HepG2 (cell line): ENCODE data around the gene NR2C1. TPM values are rescaled to one million over a fixed set of nuclear protein-coding genes. Genes with fewer than 3 reads are reported as not detected.
A peak's percentile ranks its signal among the peaks of the same experiment; 100 is the strongest.

Experiments used
- ATAC-seq: fragments of 200-7000 bp; cut with Tn5 transposase; 3 replicates; pipeline ENCODE4 v1.9.1; 2020; ENCODE audit warnings: mild to moderate bottlenecking, moderate library complexity
- BruUV-seq: library from RNA; stranded (reverse); fragments of 400-500 nt; replicated peaks from 2 replicates; lab custom pipeline; 2021; lab: Mats Ljungman, UMichigan
- CTCF ChIA-PET: fragments of 300-600 bp; formaldehyde crosslinking; extraction: SDS; loops from one replicate; lab custom pipeline; 2021; ENCODE audit warnings: low total read pairs, inconsistent platforms, low intra/inter-chr PET ratio; lab: Yijun Ruan, JAX
- POLR2A ChIA-PET: fragments of 350-600 bp; sonication (Branson Sonifier 250); formaldehyde crosslinking; loops from one replicate; lab custom pipeline; 2020; ENCODE audit warnings: antibody characterized with exemption, inconsistent platforms; lab: Yijun Ruan, JAX
- DNase-seq: peaks from one replicate; pipeline ENCODE4 v3.0.0-alpha.2; 2015; ENCODE audit warnings: low spot score
- FAIRE-seq: peaks from 3 replicates; lab custom pipeline; 2011; peaks lifted over from hg19 to GRCh38; lab: Jason Lieb, UNC
- H2AFZ ChIP-seq: one replicate; pipeline ENCODE4 v1.6.1; 2011; ENCODE audit warnings: low read length, inconsistent platforms
- H3K27ac ChIP-seq: fragments of 300-600 bp; 3 replicates; pipeline ENCODE4 v1.8.0; 2011; ENCODE audit warnings: mixed run types, mild to moderate bottlenecking, mixed read lengths, low read length, inconsistent platforms; ENCODE audit not compliant: insufficient read depth; ENCODE audit errors: extremely low read length
- H3K27me3 ChIP-seq, 2 experiments: fragments of 200-600 bp in 1 of 2; 2 replicates in 1 of 2; 3 replicates in 1 of 2; pipeline versions ENCODE4 v1.6.0 to v1.8.0; 2011; ENCODE audit warnings: low read length in 2 of 2, mild to moderate bottlenecking in 2 of 2, moderate library complexity in 2 of 2, inconsistent platforms in 1 of 2; ENCODE audit not compliant: insufficient read depth in 2 of 2, control insufficient read depth in 1 of 2
- H3K36me3 ChIP-seq, 2 experiments: fragments of 200-600 bp in 1 of 2; replicated peaks in 1 of 2; 2 replicates in 1 of 2; 3 replicates in 1 of 2; pipeline versions ENCODE4 v1.5.1 to v1.8.0; 2011; ENCODE audit warnings: low read length in 2 of 2, inconsistent platforms in 1 of 2; ENCODE audit not compliant: insufficient read depth in 2 of 2, control insufficient read depth in 1 of 2
- H3K4me1 ChIP-seq: 2 replicates; pipeline ENCODE4 v1.5.1; 2012; ENCODE audit warnings: low read length, inconsistent platforms; ENCODE audit not compliant: insufficient read depth
- H3K4me2 ChIP-seq: 2 replicates; pipeline ENCODE4 v1.6.0; 2011; ENCODE audit warnings: low read depth, low read length, inconsistent platforms
- H3K4me3 ChIP-seq, 3 experiments: fragments of 200-600 bp in 1 of 3; sonication (generic), shearing (Covaris generic) in 1 of 3; replicated peaks in 1 of 3; 2 replicates each; pipeline ENCODE4 v1.5.1; 2011 to 2016; ENCODE audit warnings: low read length in 3 of 3, inconsistent platforms in 2 of 3, low read depth in 2 of 3, mild to moderate bottlenecking in 2 of 3, control low read depth in 1 of 3, mixed read lengths in 1 of 3; ENCODE audit not compliant: insufficient read depth in 1 of 3
- H3K79me2 ChIP-seq: one replicate; pipeline ENCODE4 v1.6.1; 2011; ENCODE audit warnings: low read length, inconsistent platforms; ENCODE audit not compliant: insufficient read depth
- H3K9ac ChIP-seq: 2 replicates; pipeline ENCODE4 v1.6.0; 2011; ENCODE audit warnings: mild to moderate bottlenecking, low read depth, low read length, inconsistent platforms; ENCODE audit not compliant: insufficient read depth
- H3K9me3 ChIP-seq: 2 replicates; pipeline ENCODE4 v1.5.1; 2012; ENCODE audit warnings: mild to moderate bottlenecking, low read length
- H4K20me1 ChIP-seq: 2 replicates; pipeline ENCODE4 v1.6.0; 2011; ENCODE audit warnings: inconsistent platforms, mild to moderate bottlenecking, low read length, moderate library complexity; ENCODE audit not compliant: insufficient read depth
- ATF7 ChIP-seq, 2 experiments: fragments of 450-650 bp in 1 of 2; sonication (generic) in 1 of 2; formaldehyde crosslinking in 1 of 2; IDR thresholded peaks; 2 replicates each; pipeline versions ENCODE4 v1.4.0 to v1.6.1; 2016 to 2020; ENCODE audit warnings: antibody characterized with exemption in 1 of 2, mild to moderate bottlenecking in 1 of 2, missing genetic modification reagents in 1 of 2
- ATRX ChIP-seq: sonication (generic); formaldehyde crosslinking; IDR thresholded peaks from 2 replicates; pipeline ENCODE4 v1.4.0; 2020; ENCODE audit warnings: missing genetic modification reagents, borderline replicate concordance
- CREB1 ChIP-seq, 2 experiments: fragments of 450-650 bp in 1 of 2; IDR thresholded peaks; 2 replicates each; pipeline ENCODE4 v1.6.1; 2016 to 2017; ENCODE audit warnings: control low read depth in 1 of 2, mild to moderate bottlenecking in 1 of 2, missing compliant biosample characterization in 1 of 2, missing genetic modification characterization in 1 of 2
- MEF2D ChIP-seq: sonication (generic); formaldehyde crosslinking; IDR thresholded peaks from 2 replicates; pipeline ENCODE4 v1.5.1; 2020; ENCODE audit warnings: mild to moderate bottlenecking, missing genetic modification reagents
- NFIC ChIP-seq: IDR thresholded peaks from 2 replicates; pipeline ENCODE4 v1.6.1; 2012; ENCODE audit warnings: mild to moderate bottlenecking, low read length, inconsistent platforms
- PAWR ChIP-seq: sonication (generic); formaldehyde crosslinking; IDR thresholded peaks from 2 replicates; pipeline ENCODE4 v1.4.0; 2020; ENCODE audit warnings: missing genetic modification reagents, mild to moderate bottlenecking, borderline replicate concordance
- TBP ChIP-seq: sonication (generic); formaldehyde crosslinking; IDR thresholded peaks from 2 replicates; pipeline ENCODE4 v1.5.0; 2020; ENCODE audit warnings: missing genetic modification reagents
- TMF1 ChIP-seq: sonication (generic); formaldehyde crosslinking; IDR thresholded peaks from 2 replicates; pipeline ENCODE4 v1.8.1; 2022; ENCODE audit warnings: low read depth, missing genetic modification reagents
- ZEB1 ChIP-seq: IDR thresholded peaks from 2 replicates; pipeline ENCODE4 v1.6.1; 2012; ENCODE audit warnings: mild to moderate bottlenecking, low read depth, inconsistent platforms; ENCODE audit not compliant: insufficient replicate concordance
- ZFP37 ChIP-seq: sonication (generic); formaldehyde crosslinking; IDR thresholded peaks from 2 replicates; pipeline ENCODE4 v1.4.0; 2020; ENCODE audit warnings: missing genetic modification reagents, borderline replicate concordance
- ZNF24 ChIP-seq: fragments of 450-650 bp; IDR thresholded peaks from 2 replicates; pipeline ENCODE4 v1.6.1; 2017; ENCODE audit warnings: antibody characterized with exemption, mild to moderate bottlenecking
- ZNF468 ChIP-seq: sonication (generic); formaldehyde crosslinking; IDR thresholded peaks from 2 replicates; pipeline ENCODE4 v1.8.0; 2022; ENCODE audit warnings: mild to moderate bottlenecking, moderate library complexity, missing genetic modification reagents
- WGBS: methylation state at CpG from one replicate; pipeline ENCODE4 v1.1.6; 2017; ENCODE audit warnings: low lambda C conversion rate; 5-methylcytosine and 5-hydroxymethylcytosine counted together
- in situ Hi-C: cut with HindIII; loops from 2 replicates; pipeline ENCODE4 v1.10.0; 2017; ENCODE audit warnings: low pct_unique_long_range_greater_than_20kb; ENCODE audit not compliant: extremely low pct_ligation_motif_present
- intact Hi-C: fragments of 100-400 bp; cut with micrococcal nuclease; formaldehyde crosslinking; loops from one replicate; pipeline ENCODE4 v1.10.0; 2022; ENCODE audit not compliant: unreplicated experiment
- polyA plus RNA-seq, 8 experiments: library from polyadenylated mRNA; depleted of rRNA in 3 of 8; stranded (reverse) in 7 of 8; unstranded in 1 of 8; fragments of >200 nt; fragmentation: Illumina TruSeq in 4 of 8; extraction: Trizol in 4 of 8; gene quantifications; 2 replicates each; pipeline versions ENCODE4 v1.2.1 to v1.2.3, GENCODE V29; 2011 to 2016; ENCODE audit warnings: low read depth in 4 of 8, missing spikeins in 1 of 8, mixed read lengths in 1 of 8; ENCODE audit not compliant: insufficient read depth in 1 of 8
- total RNA-seq, 5 experiments: library from RNA; depleted of rRNA; stranded (reverse); fragments of >200 nt; fragmentation: Illumina TruSeq; extraction: Trizol; gene quantifications; 2 replicates each; pipeline ENCODE4 v1.2.3, GENCODE V29; 2016; ENCODE audit warnings: low read depth in 1 of 5

Gene NR2C1
- total and polyA plus RNA-seq, 2 of the 13 experiments (the other 11 are each of a cell fraction or from before 2014, with no cell fraction given) = 38.0 to 70.8 TPM

DNA sequence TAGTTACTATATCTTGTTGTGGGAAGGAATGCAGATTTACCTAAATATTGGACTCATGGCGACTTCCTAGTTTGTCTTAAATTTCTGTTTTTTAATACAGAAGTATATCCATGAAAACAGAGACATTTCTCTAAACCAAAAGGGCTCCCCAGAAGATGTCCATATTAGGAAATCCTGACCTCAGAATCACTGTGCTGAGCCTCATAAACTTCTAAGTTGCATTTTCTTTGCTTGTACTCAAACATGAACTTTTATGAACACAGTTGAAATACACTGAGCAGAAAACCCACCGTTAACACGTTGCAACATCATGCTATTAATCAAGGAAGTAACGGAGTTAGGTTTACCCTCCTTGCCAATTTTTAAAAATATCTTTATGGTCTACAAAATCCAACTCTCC, 42.9 kb upstream of the NR2C1 start:
- ATAC-seq (no peak), DNase-seq (no peak), FAIRE-seq (no peak)
- no peak for TF ChIP-seq ZNF468 (CRISPR knock-in tag)
- no peak for TF ChIP-seq ZFP37 (CRISPR knock-in tag)
- no peak for TF ChIP-seq TBP
- TF ChIP-seq PAWR (CRISPR knock-in tag) = no peak
- no peak for TF ChIP-seq NFIC
- no peak for TF ChIP-seq ATRX
- no peak for TF ChIP-seq ZEB1
- POLR2A ChIA-PET = interaction anchor here (1.5 to 1.6 kb wide), 2 partner anchors 101 to 220 kb away, joined by 5 to 6 read pairs; partner anchors contain the start of genes FGD6 and VEZT
- H4K20me1 ChIP-seq = no peaks in the 10 kb centered on the region
- no peak overlapping the region for H2AFZ ChIP-seq
- intact Hi-C loops = no loop called here
- H3K4me3 ChIP-seq = no peak overlapping the region
- no peaks in the 10 kb centered on the region for H3K27me3 ChIP-seq
- no TSS peak for BruUV-seq
- in situ Hi-C loops = loop anchor here (5.0 to 25.0 kb wide), 2 partner anchors 221 to 421 kb away; no protein-coding TSS in a partner anchor
- no peaks in the 10 kb centered on the region for H3K79me2 ChIP-seq
- H3K4me1 ChIP-seq = peaks cover 15% of the 10 kb centered on the region
- H3K4me2 ChIP-seq = no peak overlapping the region
- peaks cover 0 to 1% of the 10 kb centered on the region in 2 experiments; a peak in 1 of 5 replicates for H3K36me3 ChIP-seq
- H3K9ac ChIP-seq = no peak overlapping the region
- no peaks in the 10 kb centered on the region for H3K9me3 ChIP-seq
- CTCF ChIA-PET = interaction anchor here (1.8 to 4.3 kb wide), 3 partner anchors 101 to 418 kb away, joined by 7 to 50 read pairs (median 12); partner anchors contain the start of genes FGD6 and VEZT
- H3K27ac ChIP-seq = no peak overlapping the region
- WGBS = 60% methylated on average over 4 of the region's 4 CpGs

GRCh38 chr12:95115641-95116040, 42.2 kb upstream of the NR2C1 start:
- H3K36me3 ChIP-seq = peaks cover 0 to 1% of the 10 kb centered on the region in 2 experiments; a peak in 1 of 5 replicates
- FAIRE-seq = no peak
- in situ Hi-C loops = loop anchor here (5.0 to 25.0 kb wide), 2 partner anchors 222 to 422 kb away; no protein-coding TSS in a partner anchor
- no peak overlapping the region for H3K4me2 ChIP-seq
- no peaks in the 10 kb centered on the region for H3K9me3 ChIP-seq
- CTCF ChIA-PET = interaction anchor here (4.3 kb wide), 1 partner anchor 220 kb away, joined by 50 read pairs; no protein-coding TSS in a partner anchor
- intact Hi-C loops = no loop called here
- TF ChIP-seq ATF7 (IDR thresholded peaks at IDR 0.05) = 0 out of 2 replicates have a peak, but pooled peaks have one; percentile 22
- TF ChIP-seq ATF7 (CRISPR knock-in tag; IDR thresholded peaks at IDR 0.05) = no peak
- TF ChIP-seq CREB1 (IDR thresholded peaks at IDR 0.05) = 0 out of 2 replicates have a peak, but pooled peaks have one; percentile 3
- no peak for TF ChIP-seq CREB1 (CRISPR knock-in tag; IDR thresholded peaks at IDR 0.05)
- no peak for TF ChIP-seq MEF2D (CRISPR knock-in tag)
- TF ChIP-seq ZNF24 = no peak
- TF ChIP-seq TMF1 (CRISPR knock-in tag) = no peak
- TF ChIP-seq, all 625 proteins: peak for 2
- no peak overlapping the region for H3K4me3 ChIP-seq
- DNase-seq (no peak), ATAC-seq (no peak)
- H3K79me2 ChIP-seq = no peaks in the 10 kb centered on the region
- WGBS = 97% methylated on average over 7 of the region's 7 CpGs
- POLR2A ChIA-PET = no interaction called here
- BruUV-seq = no TSS peak
- H3K27me3 ChIP-seq = no peaks in the 10 kb centered on the region
- no peaks in the 10 kb centered on the region for H4K20me1 ChIP-seq
- H2AFZ ChIP-seq = no peak overlapping the region
- no peak overlapping the region for H3K9ac ChIP-seq
- no peak overlapping the region for H3K27ac ChIP-seq
- peaks cover 15% of the 10 kb centered on the region for H3K4me1 ChIP-seq
